ENCODE results near the gene NRTN. TPM values are rescaled to one million over a fixed set of nuclear protein-coding genes. Genes with fewer than 3 reads are reported as not detected.
"Not testable (repeated sequence)": the region's sequence is repeated elsewhere in the genome, so short reads cannot be mapped to it uniquely, and the experiment has no call there.

NRTN gene, protein sequence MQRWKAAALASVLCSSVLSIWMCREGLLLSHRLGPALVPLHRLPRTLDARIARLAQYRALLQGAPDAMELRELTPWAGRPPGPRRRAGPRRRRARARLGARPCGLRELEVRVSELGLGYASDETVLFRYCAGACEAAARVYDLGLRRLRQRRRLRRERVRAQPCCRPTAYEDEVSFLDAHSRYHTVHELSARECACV
- 0.72 TPM for total RNA-seq (ENCODE audit: insufficient read depth, low replicate concordance)

DNA sequence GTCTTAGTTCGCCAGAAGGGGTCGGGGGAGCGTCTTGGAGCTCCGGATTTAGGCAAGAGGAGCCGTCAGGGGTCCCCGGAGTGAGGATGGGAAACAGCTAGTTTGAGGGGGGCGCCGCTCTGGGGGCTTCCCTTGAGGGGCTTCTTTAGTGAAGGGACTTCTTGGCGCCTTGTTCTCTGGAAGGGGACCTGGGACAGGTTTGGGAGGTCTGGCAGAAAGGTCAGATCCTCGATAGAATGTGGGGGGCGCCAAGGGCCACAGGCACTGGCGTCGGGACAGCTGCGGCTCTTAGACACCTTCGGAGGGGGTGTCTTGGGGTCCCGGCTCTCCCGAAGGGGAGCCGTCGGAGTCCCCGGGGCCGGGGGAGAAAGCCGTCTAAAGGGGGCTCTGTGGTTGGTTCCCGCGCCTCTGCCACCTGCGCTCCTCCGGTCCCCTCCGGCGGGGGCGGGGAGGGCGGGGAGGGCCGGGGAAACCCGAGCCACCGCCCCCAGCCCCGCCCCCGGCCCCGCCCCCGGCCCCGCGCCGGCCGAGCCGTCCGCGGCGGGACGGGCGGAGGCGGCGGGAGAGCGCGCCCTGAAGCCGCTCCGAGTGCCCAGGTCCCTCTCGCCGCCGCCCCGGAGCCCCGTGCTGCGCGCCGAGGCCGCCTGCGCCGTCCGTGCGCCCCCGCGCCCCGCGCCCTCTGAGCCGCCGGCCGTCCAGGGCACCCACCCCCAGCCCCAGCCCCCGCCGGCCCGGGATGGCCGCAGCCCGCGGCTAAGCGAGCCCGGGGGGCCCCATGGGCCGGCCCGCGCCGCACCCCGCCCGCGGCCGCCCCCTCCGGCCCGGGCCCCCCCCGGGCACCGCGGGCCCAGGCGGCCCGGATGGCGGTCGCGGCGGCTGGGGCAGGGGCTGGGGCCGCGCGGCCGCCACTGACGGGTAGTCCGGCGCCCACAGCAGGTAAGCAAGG lies at the start of gene NRTN:
TSS of gene NRTN (plus strand) at position 552 of the 946 bp plus-strand sequence. CDS start 19,099 bp downstream, outside the sequence.
- no peak for DNase-seq (ENCODE audit: low spot score)

DNA sequence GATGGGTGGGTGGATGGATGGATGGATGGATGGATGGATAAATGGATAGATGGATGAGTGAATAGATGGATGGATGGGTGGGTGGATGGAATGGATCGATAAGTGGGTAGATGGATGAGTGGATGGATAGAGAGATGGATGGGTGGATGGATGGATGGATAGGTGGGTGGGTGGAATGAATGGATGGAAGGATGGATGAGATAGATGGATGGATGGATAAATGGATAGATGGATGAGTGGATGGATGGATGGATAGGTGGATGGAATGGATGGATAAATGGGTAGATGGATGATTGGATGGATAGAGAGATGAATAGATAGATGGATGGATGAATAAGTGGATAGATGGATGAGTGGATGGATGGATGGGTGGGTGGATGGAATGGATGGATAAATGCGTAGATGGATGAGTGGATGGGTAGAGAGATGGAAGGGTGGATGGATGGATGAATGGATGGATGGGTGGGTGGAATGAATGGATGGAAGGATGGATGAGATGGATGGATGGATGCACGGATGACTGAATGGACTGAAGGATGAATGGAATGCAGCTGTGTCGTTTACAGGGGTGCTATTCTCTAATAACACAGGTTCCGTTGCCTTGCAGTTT lies 42.2 kb upstream of the NRTN start:
- DNase-seq (ENCODE audit: low spot score): no peak

DNA sequence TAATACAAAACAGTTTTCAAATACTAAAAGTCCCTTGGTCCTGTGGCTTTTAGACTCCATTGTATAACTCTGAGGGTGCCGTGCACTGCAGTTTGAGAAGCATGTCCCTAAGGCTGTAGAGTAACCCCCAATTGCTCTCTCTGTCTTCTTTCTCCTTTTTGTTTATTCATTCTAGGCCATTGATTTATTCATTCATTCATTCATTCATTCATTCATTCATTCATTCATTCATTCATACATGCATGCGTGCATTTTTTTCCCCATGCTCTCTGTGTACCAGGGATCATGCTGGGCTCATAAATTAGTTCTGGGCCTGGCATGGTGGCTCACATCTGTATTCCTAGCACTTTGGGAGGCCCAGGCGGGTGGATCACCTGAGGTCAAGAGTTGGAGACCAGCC lies 39.6 kb upstream of the NRTN start:
- no peak for DNase-seq (ENCODE audit: low spot score)

DNA sequence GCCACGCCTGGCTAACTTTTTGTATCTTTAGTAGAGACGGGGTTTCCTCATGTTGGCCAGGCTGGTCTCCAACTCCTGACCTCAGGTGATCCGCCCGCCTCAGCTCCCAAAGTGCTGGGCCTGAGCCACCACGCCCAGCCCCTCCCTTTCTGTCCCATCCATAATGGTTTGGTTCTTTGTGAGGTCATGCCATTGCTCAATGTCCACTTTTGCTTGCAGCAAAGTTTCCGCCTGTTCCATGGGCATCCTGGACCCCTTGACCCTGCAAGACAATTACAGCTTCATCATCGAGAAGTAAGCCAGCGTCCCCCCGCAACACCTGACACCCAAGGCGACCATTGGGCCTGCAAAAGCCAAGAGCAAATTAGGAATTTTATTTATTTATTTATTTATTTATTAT lies 36.9 kb upstream of the NRTN start:
- no peak for DNase-seq (ENCODE audit: low spot score)

DNA sequence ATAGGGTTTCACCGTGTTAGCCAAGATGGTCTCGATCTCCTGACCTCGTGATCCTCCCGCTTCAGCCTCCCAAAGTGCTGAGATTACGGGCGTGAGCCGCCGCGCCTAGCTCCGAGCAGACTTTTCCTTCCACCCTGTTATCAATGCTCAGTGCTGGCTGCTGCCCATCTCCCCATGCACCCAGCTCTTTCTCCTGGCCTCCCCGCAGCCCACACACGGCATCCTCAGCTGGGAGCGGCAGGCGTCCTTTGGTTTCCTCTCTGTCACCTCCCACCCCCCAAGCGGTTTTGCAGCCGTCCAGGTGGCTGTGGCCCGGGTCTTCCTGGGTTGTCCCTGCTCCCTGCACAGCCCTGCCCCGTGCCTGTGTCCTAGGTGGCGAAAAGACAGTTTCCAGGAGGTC lies 32.5 kb upstream of the NRTN start:
- DNase-seq (ENCODE audit: low spot score): no peak

DNA sequence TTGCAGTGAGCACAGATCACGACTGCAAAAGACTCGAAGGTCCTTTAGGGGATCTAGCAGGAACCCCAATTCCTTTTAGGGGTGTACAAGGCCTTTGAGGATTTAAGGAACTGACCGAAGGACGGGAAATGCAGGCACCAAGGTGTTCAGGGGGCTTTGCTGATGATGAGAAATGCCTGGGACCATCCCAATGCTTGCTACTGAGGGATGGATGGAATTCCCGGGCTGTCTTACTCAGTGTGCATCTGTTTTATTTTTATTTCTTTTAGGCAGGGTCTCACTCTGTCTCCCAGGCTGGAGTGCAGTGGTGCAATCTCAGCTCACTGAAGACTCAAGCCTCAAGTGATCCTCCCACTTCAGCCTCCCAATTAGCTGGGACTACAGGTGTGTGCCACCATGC lies 31.6 kb upstream of the NRTN start:
- no peak for DNase-seq (ENCODE audit: low spot score)

DNA sequence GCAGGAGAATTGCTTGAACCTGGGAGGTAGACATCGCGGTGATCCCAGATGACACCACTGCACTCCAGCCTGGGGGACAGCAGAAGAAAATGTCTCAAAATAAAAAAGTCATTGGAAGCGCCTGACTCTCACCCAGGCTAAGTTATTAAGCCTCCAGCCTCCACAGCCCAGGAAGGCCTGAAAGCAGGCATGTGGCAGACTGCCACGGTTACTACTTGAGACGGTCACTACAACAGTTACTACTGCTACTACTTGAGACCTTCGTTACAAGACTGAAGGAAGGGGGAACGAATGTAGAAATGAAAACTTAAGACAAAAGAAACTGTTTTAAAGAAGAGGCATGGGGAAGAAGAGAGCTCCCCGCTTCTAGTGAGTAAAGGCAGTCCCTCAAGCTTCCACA lies 29.9 kb upstream of the NRTN start:
- no peak for DNase-seq (ENCODE audit: low spot score)

DNA sequence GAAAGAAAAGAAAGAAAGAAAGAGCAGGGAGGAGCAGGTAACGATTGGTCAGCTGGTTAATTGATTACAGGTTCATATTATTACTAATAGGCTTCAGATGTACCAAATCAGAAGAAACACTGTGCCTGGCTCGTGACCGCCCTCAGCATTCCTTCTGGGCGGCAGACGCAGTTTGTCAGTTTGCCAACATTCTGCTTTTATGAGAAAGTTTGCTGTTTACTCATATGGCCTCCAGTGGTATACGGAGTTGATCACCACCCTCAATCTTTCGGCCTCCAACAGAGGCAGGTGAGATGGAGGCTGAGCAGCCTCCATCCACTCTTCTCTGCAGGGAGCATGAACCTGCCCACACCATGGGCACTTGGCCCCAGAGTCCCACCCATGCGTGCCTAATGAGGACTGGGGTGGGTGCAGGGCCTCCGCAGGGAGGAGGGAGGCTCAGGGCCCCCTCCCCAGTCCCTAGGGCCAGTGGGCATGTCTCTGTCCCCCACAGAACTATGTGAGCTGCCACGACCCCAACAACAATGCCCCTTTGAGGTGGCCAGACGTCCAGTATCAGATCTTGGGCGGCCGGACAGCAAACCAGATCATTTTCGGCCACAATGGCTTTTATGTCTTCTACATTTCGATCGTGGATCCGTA lies 29.1 kb upstream of the NRTN start:
- DNase-seq (ENCODE audit: low spot score): no peak

DNA sequence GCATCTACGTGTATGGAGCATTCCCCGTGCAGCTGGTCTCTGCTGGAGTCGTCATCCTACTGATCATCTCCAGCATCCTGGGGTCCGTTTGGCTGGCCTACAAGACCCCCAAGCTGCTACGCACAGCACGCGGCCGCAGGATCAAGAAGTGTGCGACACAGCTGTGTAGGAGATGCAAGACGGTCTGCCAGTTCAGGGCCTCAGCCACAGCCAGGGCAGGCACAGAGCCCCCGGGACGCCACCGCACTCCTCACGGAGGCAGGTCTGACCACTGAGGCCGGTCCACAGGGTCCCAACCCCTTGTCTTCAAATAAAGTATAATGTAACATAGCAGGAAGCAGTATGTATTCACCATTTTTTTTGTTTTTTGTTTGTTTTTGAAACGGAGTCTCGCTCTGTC lies 26.5 kb upstream of the NRTN start:
- no peak for DNase-seq (ENCODE audit: low spot score)

DNA sequence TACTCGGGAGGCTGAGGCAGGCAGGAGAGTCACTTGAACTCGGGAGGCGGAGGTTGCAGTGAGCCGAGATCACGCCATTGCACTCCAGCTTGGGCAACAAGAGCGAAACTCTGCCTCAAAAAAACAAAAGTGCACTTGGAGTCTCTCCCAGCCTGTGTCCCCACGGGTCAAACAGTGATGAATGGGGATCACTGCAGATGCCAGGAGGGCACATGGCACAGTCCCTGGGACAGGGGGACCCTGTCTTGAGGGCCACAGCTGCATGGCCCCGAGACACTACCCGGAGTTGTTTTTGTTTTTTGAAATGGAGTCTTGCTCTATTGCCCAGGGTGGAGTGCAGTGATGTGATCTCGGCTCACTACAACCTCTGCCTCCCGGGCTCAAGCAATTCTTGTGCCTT lies 24.0 kb upstream of the NRTN start:
- DNase-seq (ENCODE audit: low spot score): not testable (repeated sequence)

DNA sequence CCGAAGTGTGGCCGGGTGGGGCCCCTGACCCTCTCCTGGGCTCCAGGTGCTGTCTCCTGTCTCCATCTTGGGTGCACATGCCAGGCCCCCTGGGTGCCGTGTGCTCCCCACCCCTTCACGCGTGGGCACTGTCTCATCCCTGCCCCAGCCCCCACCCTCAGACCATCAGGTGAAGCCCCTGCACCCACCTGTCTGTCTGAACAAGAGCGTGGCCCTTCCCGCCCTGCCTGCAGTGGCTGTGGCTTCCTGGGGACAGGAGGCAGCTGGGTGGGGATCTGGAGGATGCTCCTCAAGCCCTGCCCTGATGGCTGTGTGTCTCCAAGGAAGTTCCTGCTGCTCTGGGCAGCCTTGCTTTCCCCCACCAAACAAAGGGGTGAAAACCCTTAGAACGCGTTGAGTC lies 22.5 kb upstream of the NRTN start:
- no peak for DNase-seq (ENCODE audit: low spot score)

DNA sequence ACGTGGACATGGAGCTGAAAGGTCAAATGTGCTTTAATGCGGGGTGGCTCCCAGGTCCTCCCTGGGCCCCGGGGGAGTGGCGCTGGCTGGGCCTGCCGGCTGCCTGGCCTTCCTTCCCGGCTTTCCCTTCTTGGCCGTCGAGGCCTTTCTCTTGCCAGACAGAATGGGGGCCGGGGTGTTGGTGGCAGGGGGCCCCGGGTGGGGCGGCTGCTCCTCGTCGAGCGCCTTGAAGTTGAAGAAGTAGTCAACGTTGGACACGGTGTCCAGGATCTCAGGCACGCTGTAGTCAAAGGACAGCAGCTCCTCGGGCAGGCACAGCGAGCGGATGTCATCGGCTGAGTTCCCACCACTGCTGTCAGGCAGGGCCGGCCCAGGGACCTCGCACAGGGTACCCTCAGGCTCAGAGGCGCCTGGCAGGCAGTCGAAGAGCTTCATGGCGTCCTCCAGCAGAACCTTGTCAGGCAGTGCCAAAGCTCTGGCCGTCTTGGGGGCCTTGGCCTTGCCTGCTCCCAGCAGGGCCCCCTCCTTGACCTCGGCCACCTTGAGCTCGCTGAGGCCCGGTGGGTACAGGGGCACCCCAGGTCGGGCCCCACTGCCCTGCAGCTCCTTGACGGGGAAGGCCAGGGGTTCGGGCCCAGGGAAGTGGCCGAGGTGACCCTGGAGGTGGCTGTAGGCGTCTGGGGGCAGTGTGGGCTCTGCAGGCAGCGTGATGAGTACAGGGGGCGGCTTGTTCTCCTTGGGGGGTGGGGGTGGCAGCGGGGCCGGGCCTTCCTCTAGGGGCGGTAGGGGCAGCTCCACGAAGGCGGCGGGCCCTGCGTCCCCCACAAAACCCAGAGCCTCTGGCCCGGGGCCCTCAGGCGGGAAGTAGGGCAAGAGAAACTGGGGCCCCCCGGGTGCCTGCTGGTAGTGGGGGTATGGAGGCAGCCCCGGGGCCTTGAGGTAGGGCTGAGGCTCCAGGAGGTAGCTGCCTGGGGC lies 21.6 kb upstream of the NRTN start:
- no peak for DNase-seq (ENCODE audit: low spot score)

DNA sequence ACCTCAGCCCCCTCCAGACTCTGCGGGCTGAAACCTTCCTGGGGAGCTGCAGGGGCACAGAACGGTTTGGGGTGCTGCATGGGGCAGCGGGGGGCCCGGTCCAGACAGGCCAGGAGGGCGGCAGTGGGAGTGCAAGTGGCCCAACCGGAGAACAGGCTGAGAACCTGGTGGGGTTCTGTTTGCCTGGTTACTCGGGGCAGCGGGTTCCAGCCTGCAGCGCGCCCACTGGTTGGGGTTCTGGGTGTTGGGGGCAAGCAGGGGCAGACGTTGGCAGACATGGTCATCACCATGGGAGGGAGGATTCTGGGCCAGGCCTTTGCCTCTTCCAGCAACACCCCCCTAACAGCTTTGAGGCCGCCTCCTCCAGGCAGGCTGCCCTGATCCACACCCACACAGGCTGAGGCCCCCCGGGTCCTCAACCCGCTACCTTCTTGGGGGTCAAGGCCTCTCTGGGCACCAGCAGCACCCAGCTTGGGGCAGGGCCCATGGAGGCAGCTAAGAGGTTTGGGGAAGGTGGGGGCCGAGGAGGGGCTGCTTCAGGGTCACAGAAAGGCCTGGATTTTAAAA lies 20.2 kb upstream of the NRTN start, which contains the start of gene PRR22:
TSS of gene PRR22 (minus strand) at position 166 of the 567 bp plus-strand sequence. CDS start at position 80, 86 bp downstream.
- no peak for DNase-seq (ENCODE audit: low spot score)

DNA sequence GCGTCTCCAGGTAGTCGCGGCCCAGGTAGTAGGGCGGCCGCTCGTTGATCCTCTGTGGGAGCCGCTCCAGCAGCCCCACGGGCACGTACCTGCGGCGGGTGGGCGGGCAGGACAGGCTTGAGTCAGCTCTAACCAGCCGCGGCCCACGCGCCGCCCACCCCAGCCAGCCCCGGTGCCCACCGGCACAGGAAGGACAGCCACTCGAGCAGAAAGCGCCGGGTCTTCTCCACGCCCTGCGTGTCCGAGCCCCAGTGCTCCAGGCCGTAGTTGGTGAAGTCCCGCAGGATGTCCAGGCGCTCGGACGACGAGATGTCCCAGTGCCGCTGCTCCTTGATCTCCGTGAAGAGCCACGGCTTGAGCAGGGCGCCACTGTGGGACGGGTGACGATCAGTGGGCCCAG lies 19.4 kb upstream of the NRTN start:
- no peak for DNase-seq (ENCODE audit: low spot score)

DNA sequence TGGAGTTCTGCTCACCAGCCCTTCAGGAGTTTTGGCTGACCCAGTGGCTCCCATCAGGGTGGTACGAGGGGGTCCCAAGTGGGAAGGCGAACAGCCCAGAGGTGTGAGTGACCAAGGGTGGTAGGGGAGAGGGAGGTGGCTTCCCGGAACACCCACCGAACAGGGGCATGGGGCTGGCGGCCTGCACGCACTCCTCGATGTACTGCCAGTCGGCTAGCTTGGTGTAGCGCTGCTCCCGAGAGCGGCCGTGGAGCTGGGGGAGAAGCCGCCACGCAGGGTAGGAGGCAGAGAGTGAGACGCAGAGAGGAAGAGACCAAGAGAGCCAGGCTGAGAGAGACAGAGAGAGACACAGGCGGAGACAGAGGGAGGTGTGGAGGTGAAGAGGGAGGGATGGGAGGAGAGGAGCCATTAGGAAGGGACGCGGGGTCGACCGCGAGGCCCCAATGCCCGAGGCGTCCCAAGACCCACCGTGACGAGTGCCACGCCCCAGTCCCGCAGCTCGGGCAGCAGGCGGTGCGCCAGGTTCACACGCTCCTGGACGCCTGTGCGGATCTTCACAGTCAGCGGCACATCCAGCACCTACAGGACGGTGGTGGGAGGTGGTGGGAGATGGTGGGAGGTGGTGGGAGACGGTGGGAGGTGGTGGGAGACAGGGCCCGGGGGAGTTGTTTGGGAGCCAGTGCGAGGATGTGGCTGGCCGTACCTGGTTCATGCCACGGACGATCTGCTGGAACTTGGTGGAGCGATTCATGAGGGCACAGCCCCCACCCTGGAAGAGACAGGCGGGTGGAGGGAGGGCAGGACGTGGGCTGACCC lies 18.1 kb upstream of the NRTN start:
- no peak for DNase-seq (ENCODE audit: low spot score)

DNA sequence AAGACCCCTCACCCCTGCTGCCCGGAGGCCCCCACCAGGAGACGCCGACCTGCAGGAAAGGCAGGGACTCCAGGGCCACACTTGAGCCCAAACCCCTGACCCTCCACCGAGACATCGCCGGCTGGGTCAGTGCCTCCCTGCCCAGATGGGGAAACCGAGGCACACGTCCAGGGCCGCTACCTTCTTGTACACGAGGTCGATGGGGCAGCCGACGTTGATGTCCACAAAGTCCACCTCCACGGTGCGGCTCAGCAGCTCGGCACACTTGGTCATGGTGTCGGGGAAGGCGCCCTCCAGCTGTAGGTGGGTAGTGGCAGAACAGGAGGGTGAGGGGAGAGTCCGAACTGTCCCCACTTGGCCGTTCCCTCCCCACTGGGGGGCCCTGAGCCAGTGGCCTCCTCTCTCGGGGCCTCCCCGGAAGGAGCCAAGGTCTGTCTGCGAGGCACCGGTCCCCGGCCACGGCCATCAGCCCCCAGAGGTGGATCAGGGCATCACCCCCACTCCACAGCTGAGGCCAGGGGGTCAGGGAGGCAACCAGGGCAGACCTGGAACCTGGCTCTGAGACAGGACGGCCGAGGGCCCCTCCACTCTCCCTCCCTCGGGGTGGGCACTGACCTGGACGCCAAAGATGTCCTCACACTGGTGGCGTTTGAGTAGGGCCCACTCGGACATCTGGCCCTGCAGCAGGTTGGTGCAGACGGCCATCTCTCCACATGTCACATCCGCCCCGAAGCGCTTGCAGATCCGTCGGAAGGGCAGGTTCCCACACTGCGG lies 17.3 kb upstream of the NRTN start:
- DNase-seq (ENCODE audit: low spot score): no peak

DNA sequence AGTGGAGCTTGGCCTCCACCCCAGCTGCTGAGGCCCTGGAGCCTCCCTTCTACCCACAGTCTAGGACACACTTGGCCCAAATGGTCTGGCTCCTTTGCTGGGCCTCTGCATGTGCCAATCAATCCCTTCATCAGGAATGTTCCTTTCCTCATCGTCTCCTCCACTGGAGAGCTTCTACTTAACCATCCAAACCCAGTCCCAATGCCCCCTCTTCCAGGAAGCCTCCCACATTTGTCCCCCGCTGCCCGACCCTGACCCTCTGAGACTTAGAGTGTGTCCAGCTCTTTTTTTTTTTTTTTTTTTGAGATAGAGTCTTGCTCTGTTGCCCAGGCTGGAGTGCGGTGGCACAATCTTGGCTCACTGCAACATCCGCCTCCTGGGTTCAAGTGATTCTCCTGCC lies 16.4 kb upstream of the NRTN start:
- DNase-seq (ENCODE audit: low spot score): no peak

DNA sequence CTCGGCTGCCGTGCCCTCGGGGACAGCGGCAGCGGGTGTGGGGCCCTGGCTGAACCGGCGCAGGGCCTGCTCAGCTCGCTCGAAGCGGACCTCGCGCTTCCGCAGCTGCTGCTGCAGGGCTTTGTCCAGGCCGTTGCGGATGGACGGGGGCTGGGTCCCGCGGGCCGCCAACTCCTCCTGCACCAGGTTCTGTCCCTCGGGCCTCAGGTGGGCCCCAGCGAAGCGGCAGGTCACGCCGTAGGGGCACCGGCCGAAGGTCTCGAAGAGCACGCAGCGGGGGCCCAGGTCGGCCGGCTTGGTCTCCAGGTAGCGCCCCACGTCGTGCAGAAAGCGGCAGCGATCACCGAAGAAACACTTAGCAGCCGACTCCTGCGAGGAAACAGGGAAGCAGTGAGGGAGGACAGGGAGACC lies 15.5 kb upstream of the NRTN start:
- no peak for DNase-seq (ENCODE audit: low spot score)

Data from umbilical cord (tissue), 2 donors.